ENCODE data around the gene ACSL5.

GRCh38 chr10:112336556-112337201 is 37.2 kb upstream of the ACSL5 start:
- TF ChIP-seq POLR2AphosphoS5 (IDR thresholded peaks at IDR 0.05) (peak in 1 of 3 donors; percentile 58), POLR2A (IDR thresholded peaks at IDR 0.05) (no peak)
- TF ChIP-seq, protein P1, sequence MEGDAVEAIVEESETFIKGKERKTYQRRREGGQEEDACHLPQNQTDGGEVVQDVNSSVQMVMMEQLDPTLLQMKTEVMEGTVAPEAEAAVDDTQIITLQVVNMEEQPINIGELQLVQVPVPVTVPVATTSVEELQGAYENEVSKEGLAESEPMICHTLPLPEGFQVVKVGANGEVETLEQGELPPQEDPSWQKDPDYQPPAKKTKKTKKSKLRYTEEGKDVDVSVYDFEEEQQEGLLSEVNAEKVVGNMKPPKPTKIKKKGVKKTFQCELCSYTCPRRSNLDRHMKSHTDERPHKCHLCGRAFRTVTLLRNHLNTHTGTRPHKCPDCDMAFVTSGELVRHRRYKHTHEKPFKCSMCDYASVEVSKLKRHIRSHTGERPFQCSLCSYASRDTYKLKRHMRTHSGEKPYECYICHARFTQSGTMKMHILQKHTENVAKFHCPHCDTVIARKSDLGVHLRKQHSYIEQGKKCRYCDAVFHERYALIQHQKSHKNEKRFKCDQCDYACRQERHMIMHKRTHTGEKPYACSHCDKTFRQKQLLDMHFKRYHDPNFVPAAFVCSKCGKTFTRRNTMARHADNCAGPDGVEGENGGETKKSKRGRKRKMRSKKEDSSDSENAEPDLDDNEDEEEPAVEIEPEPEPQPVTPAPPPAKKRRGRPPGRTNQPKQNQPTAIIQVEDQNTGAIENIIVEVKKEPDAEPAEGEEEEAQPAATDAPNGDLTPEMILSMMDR (IDR thresholded peaks at IDR 0.05): no peak

Measured in transverse colon (tissue), 4 donors.